OCI-LY3 (cell line): ENCODE measurements around the gene EFHC1.

ENCODE experiments used
- CTCF ChIP-seq: fragments of 200-600, 300-600 bp; sonication (generic); IDR thresholded peaks from 2 replicates; pipeline ENCODE4 v1.5.1; 2014; ENCODE audit warnings: antibody characterized with exemption, low read length, low read depth
- EZH2phosphoT487 ChIP-seq: fragments of 200-600 bp; shearing (Covaris generic); IDR thresholded peaks from 2 replicates; pipeline ENCODE4 v1.6.1; 2018; ENCODE audit warnings: antibody characterized with exemption, mixed run types, low read depth

DNA sequence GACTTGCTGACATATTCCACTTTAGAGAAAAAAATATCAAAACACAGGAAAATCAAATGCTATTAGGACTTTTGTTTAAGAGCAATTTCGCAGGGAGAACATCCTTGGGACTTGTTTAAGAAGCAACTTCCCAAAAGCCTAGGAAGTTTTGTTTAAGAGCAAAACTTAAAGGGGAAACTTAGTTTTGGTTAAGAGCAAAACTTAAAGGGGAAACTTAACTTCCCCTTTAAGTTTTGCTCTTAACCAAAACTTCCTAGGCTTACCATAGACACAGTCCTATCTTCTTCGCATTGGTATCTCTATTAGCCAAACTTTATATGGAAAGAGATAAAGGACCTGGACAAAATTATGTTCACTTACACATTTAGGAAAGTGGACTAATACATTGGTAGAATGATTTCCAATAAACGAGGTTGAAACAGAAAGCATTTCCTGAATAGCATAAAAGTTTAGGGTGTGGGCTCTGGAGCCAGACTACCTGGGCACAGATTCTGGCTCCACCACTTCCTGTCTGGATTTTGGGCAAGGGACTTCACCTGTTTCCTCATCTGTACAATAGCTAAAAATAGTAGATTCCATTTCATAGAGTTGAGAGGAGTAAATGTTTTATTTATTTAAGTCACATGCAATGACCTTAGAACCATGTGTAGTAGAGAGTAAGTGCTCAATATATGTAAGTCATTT lies 42.5 kb upstream of the EFHC1 start:
- no peak for TF ChIP-seq CTCF
- no peak for TF ChIP-seq EZH2phosphoT487
